Endothelial cell (in vitro differentiated cells): ENCODE measurements around the gene SYCP2L. TPM values are rescaled to one million over a fixed set of nuclear protein-coding genes. Genes with fewer than 3 reads are reported as not detected.

Experiments used
- DNase-seq: peaks from one replicate; pipeline ENCODE4 v3.0.0; 2021; ENCODE audit warnings: low spot score
- H3K27ac Mint-ChIP-seq: one replicate; pipeline ENCODE4 v1.8.0; 2021; ENCODE audit warnings: mixed read lengths, inconsistent platforms; ENCODE audit not compliant: unreplicated experiment
- H3K27me3 Mint-ChIP-seq: one replicate; pipeline ENCODE4 v1.8.0; 2021; ENCODE audit warnings: mild to moderate bottlenecking, moderate library complexity, mixed read lengths, inconsistent platforms; ENCODE audit not compliant: unreplicated experiment
- H3K36me3 Mint-ChIP-seq: one replicate; pipeline ENCODE4 v1.8.0; 2021; ENCODE audit warnings: mild to moderate bottlenecking, low read depth, mixed read lengths, inconsistent platforms; ENCODE audit not compliant: unreplicated experiment
- H3K4me1 Mint-ChIP-seq: one replicate; pipeline ENCODE4 v1.8.0; 2021; ENCODE audit warnings: mild to moderate bottlenecking, mixed read lengths, inconsistent platforms; ENCODE audit not compliant: unreplicated experiment
- H3K4me3 Mint-ChIP-seq: one replicate; pipeline ENCODE4 v1.8.0; 2021; ENCODE audit warnings: mild to moderate bottlenecking, mixed read lengths, inconsistent platforms; ENCODE audit not compliant: unreplicated experiment
- H3K9me3 Mint-ChIP-seq: one replicate; pipeline ENCODE4 v1.8.0; 2021; ENCODE audit warnings: mixed read lengths, inconsistent platforms; ENCODE audit not compliant: unreplicated experiment
- long read RNA-seq: library from polyadenylated mRNA; unstranded; transcript quantifications from one replicate; pipeline ENCODE4 v2.0.0, GENCODE V29; 2020; ENCODE audit not compliant: unreplicated experiment
- total RNA-seq: library from RNA; stranded (reverse); fragmentation: NEBNext Ultra II Directional; extraction: Animal tissue kit (Norgen Biotek cat#: 25700); gene quantifications from one replicate; pipeline ENCODE4 v1.2.1, GENCODE V29; 2021; ENCODE audit not compliant: unreplicated experiment
- TF ChIP-seq, protein P1 (sequence below): fragments of 200-600 bp; sonication (generic); IDR thresholded peaks from one replicate; pipeline ENCODE4 v1.5.0; 2021; ENCODE audit warnings: antibody characterized with exemption; ENCODE audit not compliant: unreplicated experiment

Gene SYCP2L
- total RNA-seq, result 8.1 TPM
- long read RNA-seq, partial matches to known transcripts, result 0 of 1 reads
- long read RNA-seq, other reads (novel, unspliced or antisense), result 1 of 1 reads

- Mint-ChIP-seq H3K4me1 (peaks cover 6% of the 10 kb centered on the region), H3K36me3 (no peaks in the 10 kb centered on the region), H3K9me3 (no peaks in the 10 kb centered on the region), H3K27me3 (peaks cover 8% of the 10 kb centered on the region), H3K4me3 (peak within 1 kb of the TSS; percentile 96), H3K27ac (peak within 1 kb of the TSS; percentile 91)
- peak; percentile 77 for DNase-seq
- TF ChIP-seq, protein P1, sequence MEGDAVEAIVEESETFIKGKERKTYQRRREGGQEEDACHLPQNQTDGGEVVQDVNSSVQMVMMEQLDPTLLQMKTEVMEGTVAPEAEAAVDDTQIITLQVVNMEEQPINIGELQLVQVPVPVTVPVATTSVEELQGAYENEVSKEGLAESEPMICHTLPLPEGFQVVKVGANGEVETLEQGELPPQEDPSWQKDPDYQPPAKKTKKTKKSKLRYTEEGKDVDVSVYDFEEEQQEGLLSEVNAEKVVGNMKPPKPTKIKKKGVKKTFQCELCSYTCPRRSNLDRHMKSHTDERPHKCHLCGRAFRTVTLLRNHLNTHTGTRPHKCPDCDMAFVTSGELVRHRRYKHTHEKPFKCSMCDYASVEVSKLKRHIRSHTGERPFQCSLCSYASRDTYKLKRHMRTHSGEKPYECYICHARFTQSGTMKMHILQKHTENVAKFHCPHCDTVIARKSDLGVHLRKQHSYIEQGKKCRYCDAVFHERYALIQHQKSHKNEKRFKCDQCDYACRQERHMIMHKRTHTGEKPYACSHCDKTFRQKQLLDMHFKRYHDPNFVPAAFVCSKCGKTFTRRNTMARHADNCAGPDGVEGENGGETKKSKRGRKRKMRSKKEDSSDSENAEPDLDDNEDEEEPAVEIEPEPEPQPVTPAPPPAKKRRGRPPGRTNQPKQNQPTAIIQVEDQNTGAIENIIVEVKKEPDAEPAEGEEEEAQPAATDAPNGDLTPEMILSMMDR, result peak; percentile 52
Observed at GRCh38 chr6:10886691-10887502, at the start of gene SYCP2L. TSS of gene SYCP2L (plus strand) at chr6:10887052. CDS start at chr6:10887127, 75 bp downstream.

DNA sequence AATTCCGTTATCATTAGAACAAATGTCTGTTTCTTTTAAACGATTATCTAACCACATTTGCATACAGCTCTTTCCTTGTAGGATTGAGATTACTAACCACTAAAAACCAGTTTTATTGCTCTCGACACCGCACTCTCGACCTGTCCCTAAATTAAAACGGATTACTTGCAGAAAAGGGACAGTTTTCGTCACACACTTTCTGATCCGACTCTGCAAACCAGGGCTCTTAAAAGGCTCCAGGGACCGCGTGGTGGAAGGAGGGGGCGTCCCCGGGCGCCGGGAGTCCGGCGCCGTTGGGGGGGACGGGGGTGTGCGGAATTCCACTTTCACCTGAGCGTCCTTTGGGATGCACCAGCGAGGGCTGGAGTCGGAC, 49.2 kb upstream of the SYCP2L start:
- Mint-ChIP-seq H3K4me3 (peak overlapping the region; percentile 91), H3K36me3 (no peaks in the 10 kb centered on the region), H3K4me1 (peaks cover 2% of the 10 kb centered on the region), H3K27ac (peak overlapping the region; percentile 78), H3K9me3 (no peaks in the 10 kb centered on the region), H3K27me3 (peaks cover 7% of the 10 kb centered on the region)
- TF ChIP-seq, protein P1, result no peak
- DNase-seq, result no peak

- Mint-ChIP-seq H3K27me3 (peaks cover 7% of the 10 kb centered on the region), H3K27ac (peak within 1 kb of the TSS; percentile 89), H3K9me3 (no peaks in the 10 kb centered on the region)
Observed at GRCh38 chr6:10837995-10838793, 48.7 kb upstream of the SYCP2L start, which contains the start of gene MAK. TSS of gene MAK (minus strand) at chr6:10838539. CDS start at chr6:10830648, 7,891 bp downstream.

GRCh38 chr6:10838794-10839333, 48.0 kb upstream of the SYCP2L start:
- TF ChIP-seq, protein P1, result no peak
- peaks cover 7% of the 10 kb centered on the region for H3K27me3 Mint-ChIP-seq

More at GRCh38 chr6:10837995-10838793, 48.7 kb upstream of the SYCP2L start, which contains the start of gene MAK:
- TF ChIP-seq, protein P1, result no peak
- H3K4me3 Mint-ChIP-seq, result peak within 1 kb of the TSS; percentile 91
- H3K4me1 Mint-ChIP-seq, result peaks cover 2% of the 10 kb centered on the region
- no peaks in the 10 kb centered on the region for H3K36me3 Mint-ChIP-seq
- DNase-seq, result peak; percentile 89

More at GRCh38 chr6:10838794-10839333, 48.0 kb upstream of the SYCP2L start:
- Mint-ChIP-seq H3K4me3 (peak overlapping the region; percentile 91), H3K4me1 (peaks cover 2% of the 10 kb centered on the region), H3K27ac (peak overlapping the region; percentile 89), H3K9me3 (no peaks in the 10 kb centered on the region), H3K36me3 (no peaks in the 10 kb centered on the region)
- DNase-seq, result no peak
